CD4-positive, CD25-positive, alpha-beta regulatory T cell (primary cell): Measurements from ENCODE around the gene VPS9D1. TPM values are rescaled to one million over a fixed set of nuclear protein-coding genes. Genes with fewer than 3 reads are reported as not detected.
"Not testable (repeated sequence)": the region's sequence is repeated elsewhere in the genome, so short reads cannot be mapped to it uniquely, and the experiment has no call there.

ENCODE experiments used
- ATAC-seq, 2 donors: fragments of 150-1000 bp; cut with Tn5 transposase; one replicate each; pipeline ENCODE4 v1.10.0; 2021; ENCODE audit warnings: low read depth in 2 of 2, moderate number of reproducible peaks in 2 of 2, moderate library complexity in 1 of 2
- DNase-seq, 3 donors: peaks; one replicate each; pipeline versions ENCODE4 v3.0.0 to v3.0.0-alpha.2; 2012 to 2022; ENCODE audit warnings: mixed read lengths in 1 of 3
- H3K27ac ChIP-seq: one replicate; pipeline ENCODE4 v1.7.0; 2013; ENCODE audit warnings: mild to moderate bottlenecking, low read length; ENCODE audit not compliant: insufficient read depth, poor library complexity, severe bottlenecking
- H3K27me3 ChIP-seq: one replicate; pipeline ENCODE4 v1.7.0; 2013; ENCODE audit warnings: low read length; ENCODE audit not compliant: control insufficient read depth, insufficient read depth
- H3K36me3 ChIP-seq: one replicate; pipeline ENCODE4 v1.7.0; 2013; ENCODE audit warnings: mild to moderate bottlenecking, low read length, moderate library complexity; ENCODE audit not compliant: control insufficient read depth, insufficient read depth
- H3K4me1 ChIP-seq: 2 replicates; pipeline ENCODE4 v1.7.0; 2013; ENCODE audit warnings: mild to moderate bottlenecking, low read length; ENCODE audit not compliant: insufficient read depth, control insufficient read depth, poor library complexity, severe bottlenecking
- H3K4me3 ChIP-seq: one replicate; pipeline ENCODE4 v1.7.0; 2013; ENCODE audit warnings: low read depth, mild to moderate bottlenecking, low read length, moderate library complexity
- H3K9me3 ChIP-seq, 2 experiments: 1 replicate in 1 of 2; 2 replicates in 1 of 2; pipeline ENCODE4 v1.7.0; 2013; ENCODE audit warnings: low read length in 2 of 2, mild to moderate bottlenecking in 1 of 2, moderate library complexity in 1 of 2; ENCODE audit not compliant: control insufficient read depth in 2 of 2
- H3K27ac Mint-ChIP-seq, 3 donors: one replicate each; pipeline ENCODE4 v1.8.0; 2020 to 2022; ENCODE audit warnings: mild to moderate bottlenecking in 3 of 3, mixed read lengths in 3 of 3, moderate library complexity in 2 of 3
- H3K27me3 Mint-ChIP-seq: one replicate; pipeline ENCODE4 v1.8.0; 2022; ENCODE audit warnings: mild to moderate bottlenecking, mixed read lengths
- H3K36me3 Mint-ChIP-seq: one replicate; pipeline ENCODE4 v1.8.0; 2020; ENCODE audit warnings: mixed read lengths
- H3K4me1 Mint-ChIP-seq, 4 donors: one replicate each; pipeline ENCODE4 v1.8.0; 2020 to 2022; ENCODE audit warnings: mixed read lengths in 4 of 4, mild to moderate bottlenecking in 1 of 4
- H3K4me3 Mint-ChIP-seq, 4 donors: one replicate each; pipeline ENCODE4 v1.8.0; 2020 to 2022; ENCODE audit warnings: mild to moderate bottlenecking in 4 of 4, mixed read lengths in 4 of 4, moderate library complexity in 3 of 4
- H3K9me3 Mint-ChIP-seq, 7 donors: one replicate each; pipeline ENCODE4 v1.8.0; 2020 to 2022; ENCODE audit warnings: mixed read lengths in 7 of 7, mild to moderate bottlenecking in 3 of 7, moderate library complexity in 2 of 7
- polyA plus RNA-seq, 4 donors: library from polyadenylated mRNA; unstranded; fragments of 300-500 nt; fragmentation: Illumina TruSeq; gene quantifications; one replicate each; pipeline ENCODE4 v1.2.3, GENCODE V29; 2021
- total RNA-seq: library from RNA; stranded (reverse); gene quantifications from one replicate; pipeline ENCODE4 v1.2.3, GENCODE V29; 2022

The VPS9D1 gene
- total and polyA plus RNA-seq, 5 donors from 2014 or later: 0.13 to 22.0 (median 0.35) TPM

GRCh38 chr16:89671565-89671964, 49.1 kb downstream of the VPS9D1 start:
- H3K4me3 Mint-ChIP-seq: peak overlapping the region in 1 of 4 donors; percentile 2
- H3K4me3 ChIP-seq, H3K9me3 Mint-ChIP-seq, DNase-seq, H3K27me3 ChIP-seq, H3K27me3 Mint-ChIP-seq, H3K36me3 Mint-ChIP-seq, H3K4me1 Mint-ChIP-seq, H3K36me3 ChIP-seq, ATAC-seq, H3K4me1 ChIP-seq, H3K9me3 ChIP-seq, H3K27ac ChIP-seq, H3K27ac Mint-ChIP-seq: not testable (repeated sequence)

GRCh38 chr16:89670496-89671431, 49.9 kb downstream of the VPS9D1 start:
- Histone ChIP-seq H3K27ac (no peak overlapping the region), H3K27me3 (no peaks in the 10 kb centered on the region), H3K4me1 (no peaks in the 10 kb centered on the region), H3K36me3 (no peaks in the 10 kb centered on the region), H3K9me3 (no peaks in the 10 kb centered on the region), H3K4me3 (no peak overlapping the region)
- no peak for DNase-seq
- no peak for ATAC-seq
- Mint-ChIP-seq H3K4me1 (peaks cover 0 to 6% (median 5%) of the 10 kb centered on the region in 4 donors), H3K27ac (peak overlapping the region in 1 of 3 donors; percentile 64), H3K9me3 (no peaks in the 10 kb centered on the region), H3K36me3 (no peaks in the 10 kb centered on the region), H3K4me3 (no peak overlapping the region), H3K27me3 (no peaks in the 10 kb centered on the region)

GRCh38 chr16:89669755-89670154, 50.9 kb downstream of the VPS9D1 start:
- Histone ChIP-seq H3K9me3 (no peaks in the 10 kb centered on the region), H3K36me3 (no peaks in the 10 kb centered on the region), H3K27ac (no peak overlapping the region), H3K4me3 (no peak overlapping the region), H3K27me3 (no peaks in the 10 kb centered on the region), H3K4me1 (no peaks in the 10 kb centered on the region)
- no peak overlapping the region for H3K27ac Mint-ChIP-seq
- H3K27me3 Mint-ChIP-seq: no peaks in the 10 kb centered on the region
- no peak for DNase-seq
- H3K4me1 Mint-ChIP-seq: peaks cover 0 to 6% (median 5%) of the 10 kb centered on the region in 4 donors
- H3K36me3 Mint-ChIP-seq: no peaks in the 10 kb centered on the region
- ATAC-seq: no peak
- no peaks in the 10 kb centered on the region for H3K9me3 Mint-ChIP-seq
- H3K4me3 Mint-ChIP-seq: no peak overlapping the region

GRCh38 chr16:89668790-89669158, 51.9 kb downstream of the VPS9D1 start:
- H3K9me3 Mint-ChIP-seq: no peaks in the 10 kb centered on the region
- peaks cover 5% of the 10 kb centered on the region for H3K36me3 Mint-ChIP-seq
- peaks cover 0 to 6% (median 5%) of the 10 kb centered on the region in 4 donors for H3K4me1 Mint-ChIP-seq
- H3K4me3 Mint-ChIP-seq: no peak overlapping the region
- H3K4me1 ChIP-seq: no peaks in the 10 kb centered on the region
- no peaks in the 10 kb centered on the region for H3K27me3 ChIP-seq
- ATAC-seq: no peak
- DNase-seq: no peak
- no peak overlapping the region for H3K4me3 ChIP-seq
- H3K27ac Mint-ChIP-seq: no peak overlapping the region
- no peak overlapping the region for H3K27ac ChIP-seq
- no peaks in the 10 kb centered on the region for H3K36me3 ChIP-seq
- H3K9me3 ChIP-seq: no peaks in the 10 kb centered on the region
- H3K27me3 Mint-ChIP-seq: no peaks in the 10 kb centered on the region

GRCh38 chr16:89667633-89668032, 53.1 kb downstream of the VPS9D1 start:
- Histone ChIP-seq H3K4me1 (no peaks in the 10 kb centered on the region), H3K4me3 (no peak overlapping the region), H3K27me3 (no peaks in the 10 kb centered on the region), H3K27ac (no peak overlapping the region), H3K36me3 (no peaks in the 10 kb centered on the region), H3K9me3 (no peaks in the 10 kb centered on the region)
- Mint-ChIP-seq H3K27ac (no peak overlapping the region), H3K4me3 (no peak overlapping the region), H3K4me1 (peaks cover 0 to 6% (median 5%) of the 10 kb centered on the region in 4 donors), H3K36me3 (peaks cover 9% of the 10 kb centered on the region), H3K9me3 (no peaks in the 10 kb centered on the region), H3K27me3 (no peaks in the 10 kb centered on the region)
- DNase-seq (no peak), ATAC-seq (no peak)

GRCh38 chr16:89667000-89667399, 53.7 kb downstream of the VPS9D1 start:
- not testable (repeated sequence) for H3K36me3 Mint-ChIP-seq, H3K4me1 Mint-ChIP-seq, ATAC-seq, H3K9me3 Mint-ChIP-seq, H3K36me3 ChIP-seq, H3K27me3 ChIP-seq, H3K27me3 Mint-ChIP-seq, H3K4me3 ChIP-seq, H3K27ac ChIP-seq, H3K9me3 ChIP-seq, H3K27ac Mint-ChIP-seq, DNase-seq, H3K4me3 Mint-ChIP-seq, H3K4me1 ChIP-seq

- not testable (repeated sequence) for H3K9me3 Mint-ChIP-seq, H3K27me3 Mint-ChIP-seq, H3K36me3 ChIP-seq, H3K4me3 ChIP-seq, H3K27ac ChIP-seq, DNase-seq, H3K27ac Mint-ChIP-seq, ATAC-seq, H3K4me1 ChIP-seq, H3K27me3 ChIP-seq, H3K9me3 ChIP-seq, H3K4me3 Mint-ChIP-seq
- peaks cover 21% of the 10 kb centered on the region for H3K36me3 Mint-ChIP-seq
- peaks cover 3 to 13% (median 7%) of the 10 kb centered on the region in 4 donors for H3K4me1 Mint-ChIP-seq
Observed at GRCh38 chr16:89664238-89664637, 56.5 kb downstream of the VPS9D1 start.

GRCh38 chr16:89661215-89661614, 59.5 kb downstream of the VPS9D1 start:
- ATAC-seq (no peak), DNase-seq (no peak)
- peaks cover 8 to 21% (median 11%) of the 10 kb centered on the region in 4 donors for H3K4me1 Mint-ChIP-seq
- no peaks in the 10 kb centered on the region for H3K27me3 Mint-ChIP-seq
- Histone ChIP-seq H3K27ac (no peak overlapping the region), H3K9me3 (no peaks in the 10 kb centered on the region), H3K4me1 (peaks cover 22% of the 10 kb centered on the region), H3K27me3 (no peaks in the 10 kb centered on the region), H3K4me3 (no peak overlapping the region), H3K36me3 (peaks cover 4% of the 10 kb centered on the region)
- peaks cover 21% of the 10 kb centered on the region for H3K36me3 Mint-ChIP-seq
- H3K4me3 Mint-ChIP-seq: peak overlapping the region; percentile 17 to 85 (median 49)
- no peak overlapping the region for H3K27ac Mint-ChIP-seq
- H3K9me3 Mint-ChIP-seq: no peaks in the 10 kb centered on the region
